SK-N-SH (cell line): ENCODE measurements around the gene RAPGEF2. TPM values are rescaled to one million over a fixed set of nuclear protein-coding genes. Genes with fewer than 3 reads are reported as not detected.

Experiments
- CTCF ChIA-PET: fragments of 300-600, 350-600 bp; formaldehyde crosslinking; extraction: SDS; loops from one replicate; lab custom pipeline; 2021; lab: Yijun Ruan, JAX
- POLR2A ChIA-PET: fragments of 350-600 bp; sonication (Branson Sonifier 250); formaldehyde crosslinking; extraction: SDS; loops from one replicate; lab custom pipeline; 2020; ENCODE audit warnings: antibody characterized with exemption, inconsistent platforms; lab: Yijun Ruan, JAX
- DNase-seq: peaks from one replicate; pipeline ENCODE4 v3.0.0; 2012
- H2AFZ ChIP-seq: fragments of 200-600 bp; sonication (generic); 2 replicates; pipeline ENCODE4 v1.8.1; 2016; ENCODE audit warnings: antibody characterized with exemption, mild to moderate bottlenecking, low read depth
- H3F3A ChIP-seq: fragments of 200-600 bp; sonication (generic); replicated peaks from 2 replicates; pipeline ENCODE3; 2016; ENCODE audit warnings: antibody characterized with exemption, mild to moderate bottlenecking; ENCODE audit not compliant: insufficient read depth
- H3K27ac ChIP-seq, 2 experiments: fragments of 200-500 bp in 1 of 2; fragments of 200-600 bp in 1 of 2; sonication (Bioruptor generic) in 1 of 2; sonication (generic), shearing (Covaris generic) in 1 of 2; 2 replicates each; pipeline versions ENCODE4 v1.5.1 to v1.6.1; 2014 to 2016; ENCODE audit warnings: low read depth in 2 of 2, inconsistent platforms in 1 of 2, low read length in 1 of 2, mild to moderate bottlenecking in 1 of 2, mixed read lengths in 1 of 2
- H3K27me3 ChIP-seq: fragments of 200-600 bp; sonication (generic), shearing (Covaris generic); 2 replicates; pipeline ENCODE4 v1.6.1; 2016; ENCODE audit warnings: mixed run types; ENCODE audit not compliant: insufficient read depth
- H3K36me3 ChIP-seq, 2 experiments: fragments of 200-500 bp in 1 of 2; fragments of 200-600 bp in 1 of 2; sonication (Bioruptor generic) in 1 of 2; sonication (generic) in 1 of 2; replicated peaks in 1 of 2; 2 replicates each; pipeline versions ENCODE3 to v1.5.1; 2014 to 2016; ENCODE audit warnings: low read length in 1 of 2, mild to moderate bottlenecking in 1 of 2; ENCODE audit not compliant: insufficient read depth in 2 of 2, control insufficient read depth in 1 of 2
- H3K4me1 ChIP-seq, 2 experiments: fragments of 200-500 bp in 1 of 2; fragments of 200-600 bp in 1 of 2; sonication (Bioruptor generic) in 1 of 2; sonication (generic), shearing (Covaris generic) in 1 of 2; 2 replicates each; pipeline versions ENCODE4 v1.5.1 to v1.6.1; 2014 to 2016; ENCODE audit warnings: low read depth in 1 of 2, low read length in 1 of 2, mixed run types in 1 of 2; ENCODE audit not compliant: insufficient read depth in 2 of 2, control insufficient read depth in 1 of 2
- H3K4me2 ChIP-seq: fragments of 200-600 bp; sonication (generic), shearing (Covaris generic); 2 replicates; pipeline ENCODE4 v1.6.1; 2017; ENCODE audit warnings: mixed run types
- H3K4me3 ChIP-seq, 2 experiments: fragments of 200-500 bp in 1 of 2; fragments of 200-600 bp in 1 of 2; sonication (Bioruptor generic) in 1 of 2; sonication (generic), shearing (Covaris generic) in 1 of 2; 2 replicates each; pipeline versions ENCODE4 v1.5.1 to v1.8.1; 2014 to 2016; ENCODE audit warnings: low read depth in 2 of 2, inconsistent platforms in 1 of 2, low read length in 1 of 2, mild to moderate bottlenecking in 1 of 2, mixed read lengths in 1 of 2, moderate library complexity in 1 of 2
- H3K79me2 ChIP-seq: fragments of 200-600 bp; sonication (generic); 2 replicates; pipeline ENCODE4 v1.8.1; 2017; ENCODE audit warnings: mild to moderate bottlenecking; ENCODE audit not compliant: insufficient read depth
- H3K9ac ChIP-seq: fragments of 200-600 bp; sonication (generic); 2 replicates; pipeline ENCODE4 v1.6.1; 2017; ENCODE audit warnings: mixed run types
- H3K9me2 ChIP-seq: fragments of 200-600 bp; sonication (generic); 2 replicates; pipeline ENCODE4 v1.6.1; 2017; ENCODE audit warnings: mixed run types
- H3K9me3 ChIP-seq: fragments of 200-600 bp; sonication (generic); 2 replicates; pipeline ENCODE4 v1.6.1; 2017; ENCODE audit warnings: mixed run types, mild to moderate bottlenecking, moderate library complexity
- H4K20me1 ChIP-seq: fragments of 200-600 bp; sonication (generic); 2 replicates; pipeline ENCODE4 v1.6.1; 2017; ENCODE audit warnings: mild to moderate bottlenecking, mixed run types; ENCODE audit not compliant: insufficient read depth
- EP300 ChIP-seq, 2 experiments: IDR thresholded peaks; 2 replicates each; pipeline versions ENCODE4 v1.4.0 to v1.6.1; 2012; ENCODE audit warnings: borderline replicate concordance in 1 of 2, low read depth in 1 of 2, low read length in 1 of 2
- EZH2phosphoT487 ChIP-seq: fragments of 200-600 bp; sonication (generic); IDR thresholded peaks from 2 replicates; pipeline ENCODE4 v1.6.1; 2017; ENCODE audit warnings: low read depth, mixed run types, mild to moderate bottlenecking, antibody characterized with exemption, moderate library complexity, borderline replicate concordance
- FOSL2 ChIP-seq: IDR thresholded peaks from 2 replicates; pipeline ENCODE4 v1.4.0; 2012; ENCODE audit warnings: low read depth, mild to moderate bottlenecking, moderate library complexity, borderline replicate concordance
- FOXM1 ChIP-seq: IDR thresholded peaks from 2 replicates; pipeline ENCODE4 v1.4.0; 2012; ENCODE audit warnings: low read depth, mild to moderate bottlenecking
- GATA2 ChIP-seq: sonication (generic); formaldehyde crosslinking; IDR thresholded peaks from 2 replicates; pipeline ENCODE4 v1.5.0; 2020; ENCODE audit warnings: mild to moderate bottlenecking, missing genetic modification reagents
- MXI1 ChIP-seq: IDR thresholded peaks from 2 replicates; pipeline ENCODE4 v1.6.1; 2012; ENCODE audit warnings: mild to moderate bottlenecking, low read depth, low read length, improper control_type of control experiment
- PBX3 ChIP-seq: IDR thresholded peaks from 2 replicates; pipeline ENCODE4; 2012
- POLR2AphosphoS5 ChIP-seq: IDR thresholded peaks from 2 replicates; pipeline ENCODE4 v1.6.1; 2012; ENCODE audit warnings: low read depth, low read length
- RAD21 ChIP-seq: IDR thresholded peaks from 2 replicates; pipeline ENCODE4 v1.6.1; 2012; ENCODE audit warnings: mild to moderate bottlenecking, low read length
- RCOR1 ChIP-seq: fragments of 150-350 bp; IDR thresholded peaks from 2 replicates; pipeline ENCODE4 v1.6.1; 2017; ENCODE audit warnings: antibody characterized with exemption, low read length
- RFX5 ChIP-seq: IDR thresholded peaks from 2 replicates; pipeline ENCODE4 v1.6.1; 2012; ENCODE audit warnings: mild to moderate bottlenecking, improper control_type of control experiment, low read length
- SMC3 ChIP-seq: IDR thresholded peaks from 2 replicates; pipeline ENCODE4 v1.6.1; 2012; ENCODE audit warnings: low read depth, low read length, improper control_type of control experiment
- WGBS: methylation state at CpG from one replicate; pipeline ENCODE4 v1.1.6; 2017; ENCODE audit warnings: low lambda C conversion rate; 5-methylcytosine and 5-hydroxymethylcytosine counted together
- polyA plus RNA-seq, 3 experiments: library from polyadenylated mRNA; depleted of rRNA; stranded (reverse); fragments of >200 nt; gene quantifications; 2 replicates each; pipeline ENCODE4 v1.2.3, GENCODE V29; 2012
- TF ChIP-seq, protein P1 (sequence below): fragments of 150-350 bp; IDR thresholded peaks from 2 replicates; pipeline ENCODE4 v1.6.1; 2017; ENCODE audit warnings: antibody characterized with exemption, low read length, low read depth, borderline replicate concordance
- TF ChIP-seq, protein P2 (sequence below): fragments of 200-600 bp; sonication (generic); IDR thresholded peaks from 2 replicates; pipeline ENCODE4 v1.6.1; 2017; ENCODE audit warnings: antibody characterized with exemption, mild to moderate bottlenecking, moderate library complexity
- TF ChIP-seq, protein P3 (sequence below): fragments of 150-350 bp; IDR thresholded peaks from 2 replicates; pipeline ENCODE4 v1.6.1; 2016; ENCODE audit warnings: mild to moderate bottlenecking, low read depth, low read length

Gene RAPGEF2
- polyA plus RNA-seq, 1 of the 3 experiments (the other 2 are of a cell fraction): 19.2 TPM

GRCh38 chr4:159077702-159078495 is 25.0 kb upstream of the RAPGEF2 start:
- TF ChIP-seq FOXM1 (no peak), FOSL2 (no peak), RFX5 (no peak), POLR2AphosphoS5 (no peak)
- TF ChIP-seq, protein P1, sequence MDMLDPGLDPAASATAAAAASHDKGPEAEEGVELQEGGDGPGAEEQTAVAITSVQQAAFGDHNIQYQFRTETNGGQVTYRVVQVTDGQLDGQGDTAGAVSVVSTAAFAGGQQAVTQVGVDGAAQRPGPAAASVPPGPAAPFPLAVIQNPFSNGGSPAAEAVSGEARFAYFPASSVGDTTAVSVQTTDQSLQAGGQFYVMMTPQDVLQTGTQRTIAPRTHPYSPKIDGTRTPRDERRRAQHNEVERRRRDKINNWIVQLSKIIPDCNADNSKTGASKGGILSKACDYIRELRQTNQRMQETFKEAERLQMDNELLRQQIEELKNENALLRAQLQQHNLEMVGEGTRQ: no peak
- TF ChIP-seq, protein P2, sequence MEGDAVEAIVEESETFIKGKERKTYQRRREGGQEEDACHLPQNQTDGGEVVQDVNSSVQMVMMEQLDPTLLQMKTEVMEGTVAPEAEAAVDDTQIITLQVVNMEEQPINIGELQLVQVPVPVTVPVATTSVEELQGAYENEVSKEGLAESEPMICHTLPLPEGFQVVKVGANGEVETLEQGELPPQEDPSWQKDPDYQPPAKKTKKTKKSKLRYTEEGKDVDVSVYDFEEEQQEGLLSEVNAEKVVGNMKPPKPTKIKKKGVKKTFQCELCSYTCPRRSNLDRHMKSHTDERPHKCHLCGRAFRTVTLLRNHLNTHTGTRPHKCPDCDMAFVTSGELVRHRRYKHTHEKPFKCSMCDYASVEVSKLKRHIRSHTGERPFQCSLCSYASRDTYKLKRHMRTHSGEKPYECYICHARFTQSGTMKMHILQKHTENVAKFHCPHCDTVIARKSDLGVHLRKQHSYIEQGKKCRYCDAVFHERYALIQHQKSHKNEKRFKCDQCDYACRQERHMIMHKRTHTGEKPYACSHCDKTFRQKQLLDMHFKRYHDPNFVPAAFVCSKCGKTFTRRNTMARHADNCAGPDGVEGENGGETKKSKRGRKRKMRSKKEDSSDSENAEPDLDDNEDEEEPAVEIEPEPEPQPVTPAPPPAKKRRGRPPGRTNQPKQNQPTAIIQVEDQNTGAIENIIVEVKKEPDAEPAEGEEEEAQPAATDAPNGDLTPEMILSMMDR: no peak
- H3K27ac ChIP-seq: no peak overlapping the region
- no peaks in the 10 kb centered on the region for H3K9me2 ChIP-seq
- no peak overlapping the region for H3K4me2 ChIP-seq
- no peaks in the 10 kb centered on the region for H3K79me2 ChIP-seq
- 95% methylated on average over 6 of the region's 6 CpGs for WGBS
- H2AFZ ChIP-seq: no peak overlapping the region
- peaks cover 0 to 10% of the 10 kb centered on the region in 2 experiments; a peak in 1 of 4 replicates for H3K4me1 ChIP-seq
- ChIA-PET CTCF (no interaction called here), POLR2A (no interaction called here)
- peaks cover 6% of the 10 kb centered on the region for H3F3A ChIP-seq
- no peak overlapping the region for H3K4me3 ChIP-seq
- H3K27me3 ChIP-seq: no peaks in the 10 kb centered on the region
- no peak overlapping the region for H3K9ac ChIP-seq
- H4K20me1 ChIP-seq: no peaks in the 10 kb centered on the region
- H3K9me3 ChIP-seq: no peaks in the 10 kb centered on the region
- no peak for DNase-seq
- H3K36me3 ChIP-seq: no peaks in the 10 kb centered on the region

DNA sequence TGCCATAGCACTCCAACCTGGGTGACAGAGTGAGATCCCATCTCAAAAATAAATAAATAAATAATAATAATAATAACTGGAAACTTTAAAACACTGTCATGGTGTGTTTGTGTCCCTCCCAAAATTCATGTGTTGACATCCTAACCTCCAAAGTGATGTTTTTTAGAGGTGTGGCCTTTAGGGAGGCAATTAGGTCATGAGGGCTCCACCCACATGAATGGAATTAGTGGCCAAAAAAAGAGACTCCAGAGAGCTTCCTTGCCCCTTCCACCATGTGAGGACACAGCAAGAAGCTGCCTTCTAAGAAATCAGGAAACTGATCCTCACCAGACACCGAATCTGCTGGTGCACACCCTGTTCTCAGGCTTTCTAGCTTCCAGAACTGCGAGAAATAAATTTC is 23.8 kb upstream of the RAPGEF2 start:
- Histone ChIP-seq H3K4me2 (no peak overlapping the region), H3K27me3 (no peaks in the 10 kb centered on the region), H3K27ac (no peak overlapping the region), H3K4me3 (no peak overlapping the region), H3F3A (peaks cover 6% of the 10 kb centered on the region), H3K79me2 (no peaks in the 10 kb centered on the region), H3K36me3 (no peaks in the 10 kb centered on the region), H2AFZ (no peak overlapping the region), H3K4me1 (peaks cover 0 to 10% of the 10 kb centered on the region in 2 experiments; a peak in 1 of 4 replicates), H3K9me2 (no peaks in the 10 kb centered on the region), H3K9ac (no peak overlapping the region), H4K20me1 (no peaks in the 10 kb centered on the region), H3K9me3 (no peaks in the 10 kb centered on the region)
- ChIA-PET POLR2A (no interaction called here), CTCF (interaction anchor here (1.1 kb wide), 1 partner anchor 17 kb away, joined by 3 read pairs; no protein-coding TSS in a partner anchor)
- DNase-seq: no peak
- no peak for TF ChIP-seq RCOR1
- no peak for TF ChIP-seq SMC3
- no peak for TF ChIP-seq GATA2 (CRISPR knock-in tag)
- no peak for TF ChIP-seq EP300 (IDR thresholded peaks at IDR 0.05; ENCODE audit: borderline replicate concordance in 1 of 2, low read depth in 1 of 2, low read length in 1 of 2)
- no peak for TF ChIP-seq PBX3
- no peak for TF ChIP-seq EZH2phosphoT487
- TF ChIP-seq, protein P3, sequence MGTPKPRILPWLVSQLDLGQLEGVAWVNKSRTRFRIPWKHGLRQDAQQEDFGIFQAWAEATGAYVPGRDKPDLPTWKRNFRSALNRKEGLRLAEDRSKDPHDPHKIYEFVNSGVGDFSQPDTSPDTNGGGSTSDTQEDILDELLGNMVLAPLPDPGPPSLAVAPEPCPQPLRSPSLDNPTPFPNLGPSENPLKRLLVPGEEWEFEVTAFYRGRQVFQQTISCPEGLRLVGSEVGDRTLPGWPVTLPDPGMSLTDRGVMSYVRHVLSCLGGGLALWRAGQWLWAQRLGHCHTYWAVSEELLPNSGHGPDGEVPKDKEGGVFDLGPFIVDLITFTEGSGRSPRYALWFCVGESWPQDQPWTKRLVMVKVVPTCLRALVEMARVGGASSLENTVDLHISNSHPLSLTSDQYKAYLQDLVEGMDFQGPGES: no peak
- TF ChIP-seq MXI1: no peak
- TF ChIP-seq FOXM1: no peak
- no peak for TF ChIP-seq RAD21
- 89% methylated on average over 2 of the region's 2 CpGs for WGBS
